Upper lobe of left lung (tissue), 6 donors: ENCODE measurements around the gene DDIT3. TPM values are rescaled to one million over a fixed set of nuclear protein-coding genes. Genes with fewer than 3 reads are reported as not detected.

Experiments used
- ATAC-seq, 2 donors: fragments of 200-7000 bp; cut with Tn5 transposase; one replicate each; pipeline ENCODE4 v1.9.1; 2022; ENCODE audit warnings: mild to moderate bottlenecking in 2 of 2, moderate library complexity in 2 of 2; ENCODE audit not compliant: low FRiP score in 2 of 2
- DNase-seq, 2 donors: peaks; one replicate each; pipeline ENCODE4 v3.0.0-alpha.2; 2019 to 2020
- H3K27ac ChIP-seq, 4 donors: fragments of 200-600 bp; sonication (generic); one replicate each; pipeline ENCODE4 v1.5.1; 2016 to 2019
- H3K27me3 ChIP-seq, 4 donors: fragments of 200-600 bp; sonication (generic); one replicate each; pipeline ENCODE4 v1.5.1; 2017 to 2019
- H3K36me3 ChIP-seq, 4 donors: fragments of 200-600 bp; sonication (generic); one replicate each; pipeline ENCODE4 v1.5.1; 2016 to 2019
- H3K4me1 ChIP-seq, 4 donors: fragments of 200-600 bp; sonication (generic); one replicate each; pipeline ENCODE4 v1.5.1; 2018 to 2019
- H3K4me3 ChIP-seq, 4 donors: fragments of 200-600 bp; sonication (generic); one replicate each; pipeline ENCODE4 v1.5.1; 2017 to 2019; ENCODE audit warnings: mild to moderate bottlenecking in 2 of 4, moderate library complexity in 1 of 4
- H3K9me3 ChIP-seq, 4 donors: fragments of 200-600 bp; sonication (generic); one replicate each; pipeline ENCODE4 v1.5.1; 2018 to 2019
- EP300 ChIP-seq, 4 donors: sonication (generic); formaldehyde crosslinking; IDR thresholded peaks; one replicate each; pipeline ENCODE4 v1.5.1; 2017; ENCODE audit warnings: antibody characterized with exemption in 4 of 4, control low read depth in 2 of 4
- POLR2A ChIP-seq, 4 donors: fragments of 450-650 bp; IDR thresholded peaks; one replicate each; pipeline ENCODE4 v1.5.1; 2016 to 2017; ENCODE audit warnings: antibody characterized with exemption in 4 of 4, mild to moderate bottlenecking in 2 of 4
- POLR2AphosphoS5 ChIP-seq, 2 donors: sonication (generic); formaldehyde crosslinking; IDR thresholded peaks; one replicate each; pipeline ENCODE4 v1.5.1; 2017; ENCODE audit warnings: antibody characterized with exemption in 2 of 2
- WGBS, 2 donors: methylation state at CpG; one replicate each; pipeline ENCODE4 v1.1.5; 2017 to 2018; 5-methylcytosine and 5-hydroxymethylcytosine counted together
- total RNA-seq, 6 donors: library from RNA; depleted of rRNA in 4 of 6; stranded (reverse); fragments of >200 nt in 4 of 6; gene quantifications; one replicate each; pipeline versions ENCODE4 v1.1.0 to v1.2.1, GENCODE V29; 2016 to 2021
- TF ChIP-seq, protein P1 (sequence below), 6 experiments: fragments of 450-650 bp in 4 of 6; fragments of 200-600 bp in 2 of 6; sonication (generic) in 2 of 6; IDR thresholded peaks; one replicate each; pipeline ENCODE4 v1.5.1; 2016 to 2019; ENCODE audit warnings: antibody characterized with exemption in 6 of 6
- donor health status: DM: no; HTN: no; CAD: no; lungs with moderate emphysema.
- donor health status: DM: no; HTN: yes; CAD: no; lungs with severe emphysema.

Gene DDIT3
- total RNA-seq, 6 donors from 2014 or later = 26.1 to 45.1 (median 33.1) TPM

DNA sequence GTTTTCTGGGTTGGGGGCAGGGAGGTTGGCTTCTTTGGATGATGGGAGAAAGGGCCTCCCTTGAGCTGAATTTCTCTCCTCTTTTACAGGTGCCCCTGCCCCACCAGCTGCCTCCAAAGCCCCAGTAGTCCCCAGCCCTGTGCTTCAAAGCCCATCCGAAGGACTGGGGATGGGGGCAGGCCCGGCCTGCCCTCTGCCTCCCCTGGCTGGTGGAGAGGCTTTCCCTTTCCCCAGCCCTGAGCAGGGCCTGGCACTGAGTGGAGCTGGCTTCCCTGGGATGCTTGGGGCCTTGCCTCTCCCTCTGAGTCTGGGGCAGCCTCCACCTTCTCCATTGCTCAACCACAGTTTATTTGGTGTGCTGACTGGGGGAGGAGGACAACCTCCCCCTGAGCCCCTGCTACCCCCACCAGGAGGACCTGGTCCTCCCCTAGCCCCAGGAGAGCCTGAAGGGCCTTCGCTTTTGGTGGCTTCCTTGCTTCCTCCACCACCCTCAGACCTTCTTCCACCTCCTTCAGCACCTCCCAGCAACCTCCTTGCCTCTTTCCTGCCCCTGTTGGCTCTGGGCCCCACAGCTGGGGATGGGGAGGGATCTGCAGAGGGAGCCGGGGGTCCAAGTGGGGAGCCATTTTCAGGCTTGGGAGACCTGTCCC, 6.3 kb upstream of the DDIT3 start:
- 84 to 85% methylated on average over 3 to 4 of the region's 4 CpGs for WGBS, 2 donors
- Histone ChIP-seq H3K27me3 (no peaks in the 10 kb centered on the region), H3K27ac (peak overlapping the region in 2 of 4 donors; percentile 0 to 10), H3K4me3 (no peak overlapping the region), H3K4me1 (peaks cover 23 to 37% (median 27%) of the 10 kb centered on the region in 4 donors), H3K9me3 (no peaks in the 10 kb centered on the region), H3K36me3 (peaks cover 57 to 77% (median 71%) of the 10 kb centered on the region in 4 donors)
- ATAC-seq (no peak), DNase-seq (no peak)
- no peak for TF ChIP-seq EP300 (IDR thresholded peaks at IDR 0.05)
- TF ChIP-seq POLR2A (IDR thresholded peaks at IDR 0.05) = no peak
- TF ChIP-seq POLR2AphosphoS5 (IDR thresholded peaks at IDR 0.05) = no peak
- TF ChIP-seq, protein P1, sequence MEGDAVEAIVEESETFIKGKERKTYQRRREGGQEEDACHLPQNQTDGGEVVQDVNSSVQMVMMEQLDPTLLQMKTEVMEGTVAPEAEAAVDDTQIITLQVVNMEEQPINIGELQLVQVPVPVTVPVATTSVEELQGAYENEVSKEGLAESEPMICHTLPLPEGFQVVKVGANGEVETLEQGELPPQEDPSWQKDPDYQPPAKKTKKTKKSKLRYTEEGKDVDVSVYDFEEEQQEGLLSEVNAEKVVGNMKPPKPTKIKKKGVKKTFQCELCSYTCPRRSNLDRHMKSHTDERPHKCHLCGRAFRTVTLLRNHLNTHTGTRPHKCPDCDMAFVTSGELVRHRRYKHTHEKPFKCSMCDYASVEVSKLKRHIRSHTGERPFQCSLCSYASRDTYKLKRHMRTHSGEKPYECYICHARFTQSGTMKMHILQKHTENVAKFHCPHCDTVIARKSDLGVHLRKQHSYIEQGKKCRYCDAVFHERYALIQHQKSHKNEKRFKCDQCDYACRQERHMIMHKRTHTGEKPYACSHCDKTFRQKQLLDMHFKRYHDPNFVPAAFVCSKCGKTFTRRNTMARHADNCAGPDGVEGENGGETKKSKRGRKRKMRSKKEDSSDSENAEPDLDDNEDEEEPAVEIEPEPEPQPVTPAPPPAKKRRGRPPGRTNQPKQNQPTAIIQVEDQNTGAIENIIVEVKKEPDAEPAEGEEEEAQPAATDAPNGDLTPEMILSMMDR (IDR thresholded peaks at IDR 0.05) = no peak

DNA sequence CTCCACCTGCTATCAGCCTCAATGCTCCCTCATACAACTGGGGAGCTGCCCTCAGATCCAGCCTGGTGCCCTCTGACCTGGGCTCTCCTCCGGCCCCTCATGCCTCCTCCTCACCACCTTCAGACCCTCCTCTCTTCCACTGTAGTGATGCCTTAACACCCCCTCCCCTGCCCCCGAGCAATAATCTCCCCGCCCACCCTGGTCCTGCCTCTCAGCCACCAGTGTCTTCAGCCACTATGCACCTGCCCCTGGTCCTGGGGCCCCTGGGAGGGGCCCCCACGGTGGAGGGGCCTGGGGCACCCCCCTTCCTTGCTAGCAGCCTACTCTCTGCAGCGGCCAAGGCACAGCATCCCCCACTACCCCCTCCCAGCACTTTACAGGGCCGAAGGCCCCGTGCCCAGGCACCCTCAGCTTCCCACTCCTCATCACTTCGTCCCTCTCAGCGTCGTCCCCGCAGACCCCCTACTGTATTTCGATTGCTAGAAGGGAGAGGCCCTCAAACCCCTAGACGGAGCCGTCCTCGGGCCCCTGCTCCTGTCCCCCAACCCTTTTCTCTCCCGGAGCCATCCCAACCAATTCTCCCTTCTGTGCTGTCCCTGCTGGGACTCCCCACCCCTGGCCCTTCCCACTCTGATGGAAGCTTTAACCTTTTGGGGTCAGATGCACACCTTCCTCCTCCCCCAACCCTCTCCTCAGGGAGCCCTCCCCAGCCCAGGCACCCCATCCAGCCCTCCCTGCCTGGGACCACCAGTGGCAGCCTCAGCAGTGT, 5.5 kb upstream of the DDIT3 start:
- Histone ChIP-seq H3K9me3 (no peaks in the 10 kb centered on the region), H3K27ac (peak overlapping the region in 1 of 4 donors; percentile 5), H3K4me3 (no peak overlapping the region), H3K4me1 (peaks cover 31 to 45% (median 35%) of the 10 kb centered on the region in 4 donors), H3K27me3 (no peaks in the 10 kb centered on the region), H3K36me3 (peaks cover 49 to 69% (median 63%) of the 10 kb centered on the region in 4 donors)
- 85 to 90% methylated on average over 15 to 16 of the region's 16 CpGs for WGBS, 2 donors
- TF ChIP-seq EP300 (IDR thresholded peaks at IDR 0.05) (no peak), POLR2A (IDR thresholded peaks at IDR 0.05) (no peak), POLR2AphosphoS5 (IDR thresholded peaks at IDR 0.05) (no peak)
- TF ChIP-seq, protein P1 (IDR thresholded peaks at IDR 0.05) = no peak
- DNase-seq = no peak
- no peak for ATAC-seq

DNA sequence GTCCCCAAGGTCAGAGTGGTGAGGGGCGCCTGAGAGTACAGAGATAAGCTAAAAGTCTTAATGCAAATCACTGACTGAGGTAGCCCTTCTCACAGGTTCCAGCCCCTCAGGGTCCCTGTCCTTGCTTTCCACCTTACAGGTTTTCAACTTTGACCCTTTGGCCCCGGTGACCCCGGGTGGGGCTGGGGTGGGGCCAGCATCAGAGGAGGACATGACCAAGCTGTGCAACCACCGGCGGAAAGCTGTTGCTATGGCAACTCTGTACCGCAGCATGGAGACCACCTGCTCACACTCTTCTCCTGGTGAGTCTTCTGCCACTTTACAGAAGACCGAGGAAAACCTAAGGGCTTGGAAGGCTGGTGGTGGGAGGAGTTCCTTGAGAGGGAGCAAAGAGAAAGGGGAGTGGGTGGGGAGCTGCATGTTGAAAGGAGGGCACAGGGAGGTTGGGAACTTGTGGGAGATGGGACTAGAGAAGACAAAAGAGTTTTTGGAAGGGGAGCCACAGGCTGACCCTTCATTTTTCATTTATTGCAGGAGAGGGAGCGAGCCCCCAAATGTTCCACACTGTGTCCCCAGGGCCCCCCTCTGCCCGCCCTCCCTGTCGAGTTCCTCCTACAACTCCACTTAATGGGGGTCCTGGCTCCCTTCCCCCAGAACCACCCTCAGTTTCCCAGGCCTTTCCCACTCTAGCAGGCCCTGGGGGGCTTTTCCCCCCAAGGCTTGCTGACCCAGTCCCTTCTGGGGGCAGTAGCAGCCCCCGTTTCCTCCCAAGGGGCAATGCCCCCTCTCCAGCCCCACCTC, 4.7 kb upstream of the DDIT3 start:
- ATAC-seq (no peak), DNase-seq (no peak)
- Histone ChIP-seq H3K27ac (peak overlapping the region in 2 of 4 donors; percentile 96 to 99), H3K4me3 (peak overlapping the region in 1 of 4 donors; percentile 94), H3K27me3 (no peaks in the 10 kb centered on the region), H3K36me3 (peaks cover 42 to 61% (median 55%) of the 10 kb centered on the region in 4 donors), H3K9me3 (no peaks in the 10 kb centered on the region), H3K4me1 (peaks cover 31 to 46% (median 36%) of the 10 kb centered on the region in 4 donors)
- TF ChIP-seq POLR2AphosphoS5 (IDR thresholded peaks at IDR 0.05) (no peak), POLR2A (IDR thresholded peaks at IDR 0.05) (no peak)
- WGBS, 2 donors = 65 to 73% methylated on average over 10 to 11 of the region's 11 CpGs

DNA sequence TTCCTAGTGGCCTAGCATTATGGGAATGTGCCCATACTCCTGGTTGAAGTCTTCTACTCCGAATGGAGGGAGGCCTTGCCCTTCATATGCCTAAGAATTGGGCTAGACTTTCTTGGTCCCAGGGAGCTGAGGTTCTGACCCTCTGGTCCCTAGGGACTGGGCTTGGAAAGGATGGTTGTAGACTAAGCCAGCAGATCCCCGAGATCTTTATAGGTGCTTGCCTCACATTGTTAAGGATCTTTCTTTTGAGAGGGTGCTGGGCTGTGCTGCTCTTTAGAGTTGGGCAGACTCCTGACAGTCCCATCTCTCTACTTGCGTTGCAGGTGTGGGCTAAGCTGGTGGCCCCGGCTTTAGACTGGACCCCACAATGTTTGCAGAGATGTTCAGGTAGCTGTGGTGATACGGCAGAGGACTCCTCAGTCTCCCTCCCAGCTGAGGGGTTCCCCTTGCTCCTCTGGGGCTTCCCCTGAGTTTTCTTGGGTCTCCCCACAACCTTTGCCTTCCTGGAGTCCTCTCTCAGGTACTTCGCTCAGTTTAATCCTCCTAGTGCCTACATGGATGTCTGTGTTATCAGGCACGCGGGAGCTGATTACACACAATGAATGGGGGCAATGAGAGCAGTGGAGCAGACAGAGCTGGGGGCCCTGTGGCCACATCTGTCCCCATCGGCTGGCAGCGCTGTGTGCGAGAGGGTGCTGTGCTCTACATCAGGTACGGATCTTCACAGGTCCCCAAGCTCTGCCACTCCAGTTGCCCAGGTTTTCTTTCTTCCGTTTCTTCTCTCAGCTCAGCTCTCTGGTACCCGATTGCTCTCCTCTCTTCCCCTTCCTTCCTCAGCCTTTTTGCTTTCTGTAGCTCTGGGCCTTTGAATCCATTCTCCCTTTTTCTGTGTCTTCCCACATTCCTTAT, 3.6 kb upstream of the DDIT3 start:
- Histone ChIP-seq H3K36me3 (peaks cover 33 to 51% (median 44%) of the 10 kb centered on the region in 4 donors), H3K9me3 (no peaks in the 10 kb centered on the region), H3K27me3 (no peaks in the 10 kb centered on the region), H3K4me1 (peaks cover 37 to 53% (median 41%) of the 10 kb centered on the region in 4 donors), H3K4me3 (peak overlapping the region; percentile 79 to 94 (median 86)), H3K27ac (peak overlapping the region; percentile 96 to 99 (median 98))
- WGBS, 2 donors = 70% methylated on average over 13 to 14 of the region's 14 CpGs
- no peak for ATAC-seq
- DNase-seq = no peak
- TF ChIP-seq, protein P1 (IDR thresholded peaks at IDR 0.05) = no peak
- TF ChIP-seq POLR2A (IDR thresholded peaks at IDR 0.05) (no peak), EP300 (IDR thresholded peaks at IDR 0.05) (no peak), POLR2AphosphoS5 (IDR thresholded peaks at IDR 0.05) (no peak)
